Neutrophil (primary cell): ENCODE results near the gene PPP1R9A.

Source experiments
- H3K27ac ChIP-seq: fragments of 200-600 bp; sonication (generic); 2 replicates; pipeline ENCODE4 v1.5.1; 2016; ENCODE audit warnings: mild to moderate bottlenecking, moderate library complexity
- H3K27me3 ChIP-seq: fragments of 200-600 bp; sonication (generic); 2 replicates; pipeline ENCODE4 v1.6.0; 2016; ENCODE audit warnings: mild to moderate bottlenecking
- H3K36me3 ChIP-seq: fragments of 200-600 bp; sonication (generic); 2 replicates; pipeline ENCODE4 v1.5.1; 2017
- H3K4me1 ChIP-seq, 2 experiments: fragments of 200-600 bp in 1 of 2; sonication (generic) in 1 of 2; 1 replicate in 1 of 2; 2 replicates in 1 of 2; pipeline versions ENCODE4 v1.5.1 to v1.6.1; 2013 to 2016; ENCODE audit warnings: low read depth in 1 of 2, low read length in 1 of 2, mild to moderate bottlenecking in 1 of 2, moderate library complexity in 1 of 2; ENCODE audit not compliant: control insufficient read depth in 1 of 2, insufficient read depth in 1 of 2
- H3K4me3 ChIP-seq, 2 experiments: fragments of 200-600 bp in 1 of 2; sonication (generic) in 1 of 2; 1 replicate in 1 of 2; 2 replicates in 1 of 2; pipeline ENCODE4 v1.5.1; 2013 to 2016; ENCODE audit warnings: low read depth in 1 of 2, low read length in 1 of 2, mild to moderate bottlenecking in 1 of 2, moderate library complexity in 1 of 2
- H3K9me3 ChIP-seq: fragments of 200-600 bp; sonication (generic); 2 replicates; pipeline ENCODE4 v1.5.1; 2016
- CTCF ChIP-seq: fragments of 200-600 bp; sonication (generic); IDR thresholded peaks from 2 replicates; pipeline ENCODE4 v1.5.1; 2016; ENCODE audit warnings: antibody characterized with exemption

PPP1R9A gene

GRCh38 chr7:95309951-95310350 is 402.6 kb downstream of the PPP1R9A start:
- no peak for TF ChIP-seq CTCF
- Histone ChIP-seq H3K9me3 (no peaks in the 10 kb centered on the region), H3K27me3 (peaks cover 72% of the 10 kb centered on the region), H3K27ac (no peak overlapping the region), H3K4me1 (peaks cover 10 to 20% of the 10 kb centered on the region in 2 experiments), H3K4me3 (no peak overlapping the region), H3K36me3 (no peaks in the 10 kb centered on the region)

GRCh38 chr7:95311389-95311788 is 404.0 kb downstream of the PPP1R9A start:
- H3K4me3 ChIP-seq = no peak overlapping the region
- no peak overlapping the region for H3K27ac ChIP-seq
- TF ChIP-seq CTCF = no peak
- no peaks in the 10 kb centered on the region for H3K36me3 ChIP-seq
- H3K4me1 ChIP-seq = peaks cover 10 to 20% of the 10 kb centered on the region in 2 experiments
- H3K9me3 ChIP-seq = no peaks in the 10 kb centered on the region
- H3K27me3 ChIP-seq = peaks cover 58% of the 10 kb centered on the region

- Histone ChIP-seq H3K27me3 (peaks cover 49% of the 10 kb centered on the region), H3K36me3 (no peaks in the 10 kb centered on the region), H3K4me3 (no peak overlapping the region), H3K9me3 (no peaks in the 10 kb centered on the region), H3K4me1 (peaks cover 10 to 20% of the 10 kb centered on the region in 2 experiments), H3K27ac (no peak overlapping the region)
- no peak for TF ChIP-seq CTCF
Measured at GRCh38 chr7:95312561-95312960, 405.2 kb downstream of the PPP1R9A start.

- no peak for TF ChIP-seq CTCF
Measured at GRCh38 chr7:95316588-95316987, 409.2 kb downstream of the PPP1R9A start.

GRCh38 chr7:95317546-95317945 is 410.2 kb downstream of the PPP1R9A start:
- Histone ChIP-seq H3K36me3 (no peaks in the 10 kb centered on the region), H3K27me3 (peaks cover 7% of the 10 kb centered on the region), H3K27ac (no peak overlapping the region), H3K4me1 (peaks cover 18 to 19% of the 10 kb centered on the region in 2 experiments), H3K4me3 (no peak overlapping the region), H3K9me3 (no peaks in the 10 kb centered on the region)
- no peak for TF ChIP-seq CTCF

More at GRCh38 chr7:95316588-95316987, 409.2 kb downstream of the PPP1R9A start:
- H3K36me3 ChIP-seq = no peaks in the 10 kb centered on the region
- H3K4me3 ChIP-seq = no peak overlapping the region
- H3K27me3 ChIP-seq = peaks cover 16% of the 10 kb centered on the region
- peaks cover 10 to 11% of the 10 kb centered on the region in 2 experiments for H3K4me1 ChIP-seq
- H3K9me3 ChIP-seq = no peaks in the 10 kb centered on the region
- no peak overlapping the region for H3K27ac ChIP-seq

- TF ChIP-seq CTCF = no peak
- H3K36me3 ChIP-seq = no peaks in the 10 kb centered on the region
- no peak overlapping the region for H3K4me3 ChIP-seq
- H3K4me1 ChIP-seq = peaks cover 22 to 23% of the 10 kb centered on the region in 2 experiments
- H3K27ac ChIP-seq = no peak overlapping the region
- no peaks in the 10 kb centered on the region for H3K9me3 ChIP-seq
- peaks cover 2% of the 10 kb centered on the region for H3K27me3 ChIP-seq
Measured at GRCh38 chr7:95317966-95318365, 410.6 kb downstream of the PPP1R9A start.
